ENCODE results near the gene NME5.

Gene NME5

DNA sequence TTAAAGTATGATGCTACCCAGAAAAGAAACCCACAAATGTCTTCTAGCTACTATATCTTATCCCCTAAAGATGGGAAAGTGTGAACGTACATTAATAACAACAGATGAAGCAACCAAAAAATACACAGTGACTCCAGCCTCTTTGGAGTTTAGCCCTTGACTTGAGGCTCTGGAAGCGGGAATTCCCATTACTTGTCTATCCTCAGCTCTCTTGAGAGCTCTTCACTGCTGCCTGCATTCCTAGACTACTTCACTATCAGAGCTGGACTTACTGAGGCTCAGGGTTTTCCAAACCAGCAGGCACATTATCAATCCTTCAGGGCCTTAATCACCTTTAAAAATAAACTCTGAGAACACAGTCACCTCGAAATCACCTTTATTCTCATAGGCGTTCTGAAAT is 1.0 kb upstream of the NME5 start:
- peaks cover 9% of the 10 kb centered on the region for H3K4me1 ChIP-seq (ENCODE audit: control insufficient read depth, low read length)
- no peaks in the 10 kb centered on the region for H3K9me2 ChIP-seq (replicated peaks; ENCODE audit: control insufficient read depth, low read length)
- H3K27ac ChIP-seq (ENCODE audit: low read depth, low read length) = no peak overlapping the region
- no peak overlapping the region for H3K4me3 ChIP-seq (ENCODE audit: low read length)
- H3K27me3 ChIP-seq (ENCODE audit: control insufficient read depth, low read length) = no peaks in the 10 kb centered on the region
- no peaks in the 10 kb centered on the region; the same call in 1 of the 2 replicates for H3F3A ChIP-seq (ENCODE audit: control insufficient read depth, insufficient read depth)
- H3K79me2 ChIP-seq (ENCODE audit: control insufficient read depth, low read length) = no peaks in the 10 kb centered on the region
- 0 out of 2 replicates have a peak, but pooled peaks cover 3% of the 10 kb centered on the region for H3K9me3 ChIP-seq (ENCODE audit: control insufficient read depth, insufficient read depth, low read length)
- no peaks in the 10 kb centered on the region for H3K36me3 ChIP-seq (ENCODE audit: control insufficient read depth, low read length)
- no peak for TF ChIP-seq EZH2phosphoT487 (IDR thresholded peaks at IDR 0.05; ENCODE audit: borderline replicate concordance, low read length)
- TF ChIP-seq CTCF (IDR thresholded peaks at IDR 0.05; ENCODE audit: low read depth, low read length, poor library complexity, severe bottlenecking) = no peak
- H4K20me1 ChIP-seq (ENCODE audit: control insufficient read depth, insufficient read depth, low read depth, low read length) = no peaks in the 10 kb centered on the region
- no peak overlapping the region for H3K4me2 ChIP-seq (ENCODE audit: low read length)

DNA sequence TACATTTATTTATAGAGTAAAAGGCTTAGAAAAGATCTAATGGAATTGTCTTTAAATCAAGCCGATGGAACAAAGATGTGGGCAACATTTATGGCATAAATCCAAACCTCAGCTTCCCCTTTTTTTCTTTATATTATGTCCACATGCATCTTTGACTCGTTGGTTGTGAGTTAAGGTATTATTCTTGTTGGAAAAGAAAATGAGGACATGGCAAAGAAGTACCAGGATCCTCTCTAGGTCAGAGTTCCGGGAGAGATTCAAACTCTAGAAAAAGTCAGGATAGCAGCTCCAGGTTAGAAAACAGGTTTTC is 508 bp upstream of the NME5 start:
- H3K27me3 ChIP-seq (ENCODE audit: control insufficient read depth, low read length) = no peaks in the 10 kb centered on the region
- H3F3A ChIP-seq (ENCODE audit: control insufficient read depth, insufficient read depth) = no peaks in the 10 kb centered on the region
- no peaks in the 10 kb centered on the region for H3K79me2 ChIP-seq (ENCODE audit: control insufficient read depth, low read length)
- no peak overlapping the region for H3K27ac ChIP-seq (ENCODE audit: low read depth, low read length)
- H3K4me2 ChIP-seq (ENCODE audit: low read length) = no peak overlapping the region; the same call in 1 of the 2 replicates
- H3K4me3 ChIP-seq (ENCODE audit: low read length) = no peak overlapping the region
- no peak for TF ChIP-seq CTCF (IDR thresholded peaks at IDR 0.05; ENCODE audit: low read depth, low read length, poor library complexity, severe bottlenecking)
- no peak for TF ChIP-seq EZH2phosphoT487 (IDR thresholded peaks at IDR 0.05; ENCODE audit: borderline replicate concordance, low read length)
- peaks cover 9% of the 10 kb centered on the region for H3K4me1 ChIP-seq (ENCODE audit: control insufficient read depth, low read length)
- no peaks in the 10 kb centered on the region for H3K9me2 ChIP-seq (replicated peaks; ENCODE audit: control insufficient read depth, low read length)
- 0 out of 2 replicates have a peak, but pooled peaks cover 3% of the 10 kb centered on the region for H3K9me3 ChIP-seq (ENCODE audit: control insufficient read depth, insufficient read depth, low read length)
- H3K36me3 ChIP-seq (ENCODE audit: control insufficient read depth, low read length) = no peaks in the 10 kb centered on the region
- H4K20me1 ChIP-seq (ENCODE audit: control insufficient read depth, insufficient read depth, low read depth, low read length) = no peaks in the 10 kb centered on the region

DNA sequence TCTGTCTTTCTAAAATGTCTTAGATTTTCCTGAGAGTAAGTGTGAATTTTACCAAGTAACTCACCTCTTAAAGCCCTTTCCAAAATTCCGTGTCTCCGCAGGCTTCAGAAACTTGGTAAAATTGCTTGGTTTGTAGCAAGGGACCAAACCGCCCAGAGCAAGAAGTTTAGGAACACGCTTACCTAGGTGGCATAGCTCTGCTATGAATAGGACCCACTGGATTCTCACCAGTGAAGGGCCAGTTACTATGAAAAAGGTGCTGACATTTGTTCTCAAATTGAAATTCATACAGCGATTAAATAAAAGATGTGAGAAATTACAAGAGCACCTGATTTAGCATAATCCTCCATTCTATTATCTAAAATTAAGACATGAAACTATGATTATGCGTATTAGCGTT is 6.7 kb downstream of the NME5 start:
- H3K4me3 ChIP-seq (ENCODE audit: low read length) = peak overlapping the region; percentile 66
- H3K4me1 ChIP-seq (ENCODE audit: control insufficient read depth, low read length) = peaks cover 7% of the 10 kb centered on the region
- no peaks in the 10 kb centered on the region for H4K20me1 ChIP-seq (ENCODE audit: control insufficient read depth, insufficient read depth, low read depth, low read length)
- TF ChIP-seq CTCF (IDR thresholded peaks at IDR 0.05; ENCODE audit: low read depth, low read length, poor library complexity, severe bottlenecking) (no peak), EZH2phosphoT487 (IDR thresholded peaks at IDR 0.05; ENCODE audit: borderline replicate concordance, low read length) (no peak)
- H3K27ac ChIP-seq (ENCODE audit: low read depth, low read length) = no peak overlapping the region
- no peaks in the 10 kb centered on the region; the same call in 1 of the 2 replicates for H3F3A ChIP-seq (ENCODE audit: control insufficient read depth, insufficient read depth)
- no peaks in the 10 kb centered on the region for H3K79me2 ChIP-seq (ENCODE audit: control insufficient read depth, low read length)
- H3K9me2 ChIP-seq (replicated peaks; ENCODE audit: control insufficient read depth, low read length) = no peaks in the 10 kb centered on the region
- H3K4me2 ChIP-seq (ENCODE audit: low read length) = peak overlapping the region; percentile 59
- H3K36me3 ChIP-seq (ENCODE audit: control insufficient read depth, low read length) = no peaks in the 10 kb centered on the region
- 0 out of 2 replicates have a peak, but pooled peaks cover 6% of the 10 kb centered on the region for H3K27me3 ChIP-seq (ENCODE audit: control insufficient read depth, low read length)
- no peaks in the 10 kb centered on the region for H3K9me3 ChIP-seq (ENCODE audit: control insufficient read depth, insufficient read depth, low read length)
